K562 (cell line): Measurements from ENCODE around the gene PCDHB2. TPM values are rescaled to one million over a fixed set of nuclear protein-coding genes. Genes with fewer than 3 reads are reported as not detected.

ENCODE experiments used
- ATAC-seq: fragments of 200-7000 bp; cut with Tn5 transposase; 3 replicates; pipeline ENCODE4 v1.9.1; 2020; ENCODE audit warnings: moderate library complexity
- BruUV-seq: library from RNA; stranded (reverse); fragments of 400-500 nt; replicated peaks from 2 replicates; lab custom pipeline; 2021; lab: Mats Ljungman, UMichigan
- CTCF ChIA-PET: fragments of 300-600 bp; formaldehyde crosslinking; extraction: SDS; loops from one replicate; lab custom pipeline; 2021; ENCODE audit warnings: low intra/inter-chr PET ratio; lab: Yijun Ruan, JAX
- POLR2A ChIA-PET: fragments of 300-600, 350-650 bp; sonication (Branson Sonifier 250); formaldehyde crosslinking; extraction: SDS; loops from one replicate; lab custom pipeline; 2021; ENCODE audit warnings: antibody characterized with exemption, inconsistent platforms; lab: Yijun Ruan, JAX
- DNase-seq, 4 experiments: peaks; one replicate each; pipeline versions ENCODE4 v3.0.0 to v3.0.0-alpha.2; 2011 to 2018; ENCODE audit warnings: low spot score in 3 of 4, mixed read lengths in 3 of 4; ENCODE audit errors: extremely low read depth in 1 of 4
- FAIRE-seq: peaks from 2 replicates; lab custom pipeline; 2011; peaks lifted over from hg19 to GRCh38; lab: Jason Lieb, UNC
- H2AFZ ChIP-seq: 2 replicates; pipeline ENCODE4 v1.6.0; 2011; ENCODE audit warnings: low read depth, low read length, control low read depth, inconsistent platforms
- H3K27ac ChIP-seq: fragments of 200-600 bp; 3 replicates; pipeline ENCODE4 v1.8.0; 2011; ENCODE audit warnings: low read depth, mild to moderate bottlenecking, control low read depth, inconsistent platforms, low read length, moderate library complexity, mixed read lengths; ENCODE audit errors: extremely low read depth
- H3K27me3 ChIP-seq, 2 experiments: fragments of 300-600 bp in 1 of 2; 2 replicates in 1 of 2; 3 replicates in 1 of 2; pipeline versions ENCODE4 v1.6.0 to v1.8.0; 2011; ENCODE audit warnings: inconsistent platforms in 2 of 2, low read length in 2 of 2, mild to moderate bottlenecking in 1 of 2, mixed read lengths in 1 of 2, moderate library complexity in 1 of 2; ENCODE audit not compliant: control insufficient read depth in 2 of 2, insufficient read depth in 2 of 2
- H3K36me3 ChIP-seq: fragments of 300-600 bp; 3 replicates; pipeline ENCODE4 v1.8.0; 2011; ENCODE audit warnings: mild to moderate bottlenecking, low read length, inconsistent platforms; ENCODE audit not compliant: control insufficient read depth, insufficient read depth
- H3K4me1 ChIP-seq, 2 experiments: fragments of 200-600 bp in 1 of 2; replicated peaks in 1 of 2; 2 replicates in 1 of 2; 3 replicates in 1 of 2; pipeline versions ENCODE4 v1.5.1 to v1.8.0; 2011; ENCODE audit warnings: inconsistent platforms in 2 of 2, low read length in 2 of 2, mild to moderate bottlenecking in 1 of 2, mixed read lengths in 1 of 2, moderate library complexity in 1 of 2; ENCODE audit not compliant: control insufficient read depth in 2 of 2, insufficient read depth in 2 of 2
- H3K4me2 ChIP-seq: 2 replicates; pipeline ENCODE4 v1.6.1; 2011; ENCODE audit warnings: low read length, control low read depth, inconsistent platforms, mixed read lengths; ENCODE audit not compliant: insufficient read depth
- H3K4me3 ChIP-seq: fragments of 200-600 bp; sonication (generic), shearing (Covaris generic); 2 replicates; pipeline ENCODE4 v1.5.1; 2016; ENCODE audit warnings: control low read depth, inconsistent platforms
- H3K79me2 ChIP-seq: fragments of 200-600 bp; 3 replicates; pipeline ENCODE4 v1.8.0; 2011; ENCODE audit warnings: low read length, inconsistent platforms; ENCODE audit not compliant: control insufficient read depth, insufficient read depth
- H3K9ac ChIP-seq, 2 experiments: 2 replicates each; pipeline versions ENCODE4 v1.6.0 to v1.6.1; 2011; ENCODE audit warnings: low read depth in 2 of 2, low read length in 2 of 2, control low read depth in 1 of 2, inconsistent platforms in 1 of 2, mild to moderate bottlenecking in 1 of 2, mixed read lengths in 1 of 2; ENCODE audit not compliant: insufficient read depth in 1 of 2
- H3K9me1 ChIP-seq: one replicate; pipeline ENCODE4 v1.6.0; 2011; ENCODE audit warnings: inconsistent platforms, mild to moderate bottlenecking, low read length, moderate library complexity; ENCODE audit not compliant: control insufficient read depth, insufficient read depth
- H3K9me3 ChIP-seq: replicated peaks from 2 replicates; pipeline ENCODE4 v1.5.1; 2011; ENCODE audit warnings: low read depth, low read length, inconsistent platforms; ENCODE audit not compliant: control insufficient read depth, insufficient read depth
- H4K20me1 ChIP-seq: replicated peaks from 2 replicates; pipeline ENCODE4 v1.6.1; 2011; ENCODE audit warnings: low read length, inconsistent platforms, mixed read lengths; ENCODE audit not compliant: control insufficient read depth, insufficient read depth
- ARID1B ChIP-seq: fragments of 450-650 bp; IDR thresholded peaks from 2 replicates; pipeline ENCODE4 v1.6.1; 2016; ENCODE audit warnings: antibody characterized with exemption, mild to moderate bottlenecking, inconsistent platforms
- BRCA1 ChIP-seq, 2 experiments: fragments of 450-650 bp in 1 of 2; sonication (generic) in 1 of 2; formaldehyde crosslinking in 1 of 2; IDR thresholded peaks; 2 replicates each; pipeline versions ENCODE4 v1.5.0 to v1.6.1; 2017 to 2020; ENCODE audit warnings: mild to moderate bottlenecking in 1 of 2, missing genetic modification reagents in 1 of 2
- CBX5 ChIP-seq: IDR thresholded peaks from 2 replicates; pipeline ENCODE4 v1.6.1; 2014; ENCODE audit warnings: low read depth, borderline replicate concordance
- CTCF ChIP-seq, 3 experiments: IDR thresholded peaks in 2 of 3; conservative IDR thresholded peaks in 1 of 3; 2 replicates each; pipeline ENCODE4 v1.5.1; 2011 to 2012; ENCODE audit warnings: low read length in 3 of 3, mild to moderate bottlenecking in 3 of 3, control low read depth in 2 of 3, improper control_type of control experiment in 1 of 3, inconsistent platforms in 1 of 3, low read depth in 1 of 3, mixed read lengths in 1 of 3, moderate library complexity in 1 of 3; ENCODE audit not compliant: insufficient read depth in 2 of 3
- EHMT2 ChIP-seq: fragments of 450-650 bp; IDR thresholded peaks from 2 replicates; pipeline ENCODE4 v1.6.1; 2018; ENCODE audit warnings: antibody characterized with exemption
- KHSRP ChIP-seq: fragments of 450-650 bp; IDR thresholded peaks from 2 replicates; pipeline ENCODE4 v1.6.1; 2017
- NR2F6 ChIP-seq: fragments of 450-650 bp; formaldehyde crosslinking; IDR thresholded peaks from 2 replicates; pipeline ENCODE4 v1.4.0; 2020; ENCODE audit warnings: mild to moderate bottlenecking
- PTRF ChIP-seq: fragments of 450-650 bp; IDR thresholded peaks from 2 replicates; pipeline ENCODE4 v1.6.1; 2016; ENCODE audit warnings: mild to moderate bottlenecking, missing genetic modification characterization, missing compliant biosample characterization
- RAD21 ChIP-seq, 2 experiments: fragments of 250-450 bp in 1 of 2; fragments of 450-650 bp in 1 of 2; sonication (Bioruptor Pico) in 1 of 2; formaldehyde crosslinking in 1 of 2; IDR thresholded peaks in 1 of 2; conservative IDR thresholded peaks in 1 of 2; 2 replicates each; pipeline versions ENCODE4 v1.4.0 to v1.8.0; 2020 to 2022; ENCODE audit warnings: mild to moderate bottlenecking in 2 of 2, moderate library complexity in 1 of 2
- TAF9B ChIP-seq: fragments of 450-650 bp; IDR thresholded peaks from 2 replicates; pipeline ENCODE4 v1.6.1; 2018; ENCODE audit warnings: mild to moderate bottlenecking; ENCODE audit not compliant: partially characterized antibody
- YY1 ChIP-seq, 3 experiments: IDR thresholded peaks; 2 replicates each; pipeline ENCODE4 v1.6.1; 2011; ENCODE audit warnings: low read length in 2 of 3, mild to moderate bottlenecking in 2 of 3, moderate library complexity in 2 of 3, borderline replicate concordance in 1 of 3, control low read depth in 1 of 3, low read depth in 1 of 3; ENCODE audit not compliant: insufficient read depth in 3 of 3, insufficient replicate concordance in 2 of 3, control insufficient read depth in 1 of 3, insufficient read length in 1 of 3; ENCODE audit errors: extremely low read depth in 1 of 3
- ZNF77 ChIP-seq: fragments of 250-450 bp; sonication (Bioruptor Pico); IDR thresholded peaks from 2 replicates; pipeline ENCODE4 v1.5.0; 2020
- WGBS: fragments of 100-300 bp; shearing (Covaris generic); methylation state at CpG from one replicate; pipeline ENCODE4 v1.1.6; 2016; ENCODE audit warnings: low coverage, mixed read lengths; ENCODE audit not compliant: insufficient coverage; ENCODE audit errors: missing lambda C conversion rate; 5-methylcytosine and 5-hydroxymethylcytosine counted together
- in situ Hi-C: fragments of 300-500 bp; cut with MboI; formaldehyde crosslinking; loops from 4 replicates; pipeline ENCODE4 v1.15.0; 2018; ENCODE audit warnings: inconsistent platforms, mixed read lengths
- intact Hi-C: fragments of 100-400 bp; cut with micrococcal nuclease; formaldehyde crosslinking; loops from 2 replicates; pipeline ENCODE4 v1.14.2; 2022
- polyA plus RNA-seq, 8 experiments: library from polyadenylated mRNA; depleted of rRNA in 4 of 8; stranded (reverse) in 5 of 8; unstranded in 3 of 8; fragments of >200 nt; fragmentation: Nextera tagmentation in 2 of 8; fragmentation: Illumina TruSeq in 1 of 8; extraction: Ambion mirVana in 2 of 8; extraction: Trizol in 1 of 8; gene quantifications; 2 replicates each; pipeline versions ENCODE4 v1.2.1 to v1.2.3, GENCODE V29; 2011 to 2014; ENCODE audit warnings: inconsistent platforms in 1 of 8, missing spikeins in 1 of 8
- total RNA-seq, 7 experiments: library from RNA; depleted of rRNA in 6 of 7; stranded (reverse); fragments of >200 nt in 6 of 7; fragmentation: Illumina TruSeq in 2 of 7; extraction: Trizol in 2 of 7; gene quantifications; 2 replicates each; pipeline versions ENCODE4 v1.2.1 to v1.2.3, GENCODE V29; 2011 to 2021; ENCODE audit warnings: low replicate concordance in 1 of 7

PCDHB2 gene
- total and polyA plus RNA-seq, 9 of the 15 experiments (the other 6 are each of a cell fraction or from before 2014, with no cell fraction given): 0.10 to 0.22 (median 0.17) TPM; not detected in 5

- H3K4me2 ChIP-seq: no peak overlapping the region
- H3K9ac ChIP-seq: no peak overlapping the region
- no peak overlapping the region for H3K4me3 ChIP-seq
- H3K9me3 ChIP-seq: no peaks in the 10 kb centered on the region
- BruUV-seq: no TSS peak
- intact Hi-C loops (no loop called here), in situ Hi-C loops (no loop called here)
- peak; percentile 7 to 23 (median 12) for DNase-seq
- H3K9me1 ChIP-seq: no peaks in the 10 kb centered on the region
- H3K79me2 ChIP-seq: no peaks in the 10 kb centered on the region
- no peaks in the 10 kb centered on the region for H3K4me1 ChIP-seq
- no peak for FAIRE-seq
- TF ChIP-seq YY1 (IDR thresholded peaks at IDR 0.05; ENCODE audit: borderline replicate concordance in 1 of 3, control insufficient read depth in 1 of 3, extremely low read depth in 1 of 3, insufficient read depth in 3 of 3, insufficient read length in 1 of 3, insufficient replicate concordance in 2 of 3, low read depth in 1 of 3, low read length in 2 of 3) (peak in 1 of 3 experiments; percentile 61), PTRF (tag) (no peak), KHSRP (no peak), RAD21 (CRISPR knock-in tag; conservative IDR thresholded peaks at IDR 0.05 in 1 of 2, IDR thresholded peaks at IDR 0.05 in 1 of 2) (peak; percentile 10 to 25; a peak in 1 of 4 replicates), TAF9B (no peak), NR2F6 (CRISPR knock-in tag) (no peak), ARID1B (no peak), CTCF (IDR thresholded peaks at IDR 0.05 in 2 of 3, conservative IDR thresholded peaks at IDR 0.05 in 1 of 3; ENCODE audit: insufficient read depth in 2 of 3, low read depth in 1 of 3, low read length in 3 of 3) (peak; percentile 33 to 51 (median 50); a peak in 4 of 6 replicates), BRCA1 (IDR thresholded peaks at IDR 0.05) (no peak), BRCA1 (CRISPR knock-in tag; IDR thresholded peaks at IDR 0.05) (no peak), CBX5 (no peak), ZNF77 (no peak), EHMT2 (no peak)
- no peaks in the 10 kb centered on the region for H3K36me3 ChIP-seq
- no peak overlapping the region for H3K27ac ChIP-seq
- CTCF ChIA-PET: interaction anchor here (0.5 kb wide), 1 partner anchor 27 kb away, joined by 3 read pairs; no protein-coding TSS in a partner anchor
- peak; percentile 90 for ATAC-seq
- no peaks in the 10 kb centered on the region for H3K27me3 ChIP-seq
- POLR2A ChIA-PET: no interaction called here
- no peaks in the 10 kb centered on the region for H4K20me1 ChIP-seq
- no peak overlapping the region for H2AFZ ChIP-seq
- whole genome bisulfite sequencing: 2% methylated on average over 19 of the region's 21 CpGs
These were observed 9.9 kb upstream of the PCDHB2 start for GRCh38 chr5:141084487-141084989.
